Measurements from ENCODE around the gene NEK10.

Gene NEK10

GRCh38 chr3:27108322-27108721 is 260.9 kb downstream of the NEK10 start:
- DNase-seq (ENCODE audit: low read depth in 2 of 2): no peak

DNA sequence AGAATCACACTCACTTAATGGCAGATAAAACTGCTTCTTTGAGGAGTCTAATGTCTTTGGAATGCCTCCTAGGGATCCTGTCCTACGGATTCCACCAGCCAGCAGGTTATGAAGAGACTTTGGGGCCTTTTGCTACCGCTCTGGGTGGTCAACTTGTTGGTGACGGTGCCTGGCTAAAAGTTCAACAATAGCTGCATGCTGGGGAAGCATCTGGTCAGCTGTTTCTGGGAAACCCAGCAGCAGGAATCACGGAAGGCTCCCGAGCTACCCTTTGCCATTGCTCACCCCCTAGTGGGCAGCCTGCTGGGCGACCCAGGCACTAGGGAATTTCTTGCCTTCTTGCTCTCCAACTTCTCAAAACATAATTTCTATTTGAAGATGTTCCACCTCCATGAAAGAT is 263.3 kb downstream of the NEK10 start:
- no peak for DNase-seq (ENCODE audit: low read depth in 2 of 2)

- no peak for DNase-seq (ENCODE audit: low read depth in 2 of 2)
Observed at GRCh38 chr3:27097182-27097581, 272.0 kb downstream of the NEK10 start.

DNA sequence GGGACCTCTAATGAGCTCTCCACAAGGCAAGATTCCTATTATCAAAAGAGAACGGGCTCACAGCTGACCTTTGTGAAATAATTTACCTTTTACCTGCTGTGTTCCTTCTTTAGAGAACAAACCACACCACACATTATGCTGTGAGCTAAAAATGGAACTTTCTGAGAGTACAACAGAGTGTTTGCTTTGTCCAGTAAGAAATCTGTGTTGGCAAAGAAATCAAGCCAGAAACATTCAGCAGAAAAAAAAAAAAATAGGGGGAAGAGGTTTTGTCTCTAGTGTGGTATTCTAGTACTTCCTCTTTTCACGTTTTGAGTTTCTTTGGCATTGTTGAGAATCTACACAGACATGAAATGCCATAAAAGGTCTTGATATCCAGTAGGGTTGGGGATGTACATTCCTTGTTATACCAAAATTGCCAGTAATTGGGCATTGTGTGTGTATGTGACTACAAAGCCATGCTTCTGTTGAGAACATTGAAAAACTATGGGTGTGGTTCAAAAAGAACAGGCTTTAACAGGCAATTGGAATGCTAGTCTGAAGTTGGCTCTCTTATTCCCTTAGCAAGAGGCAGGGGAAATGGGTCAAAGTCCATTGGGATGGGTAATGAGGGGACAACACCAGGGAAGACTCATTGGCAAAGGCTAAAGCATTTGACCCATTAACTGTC is 273.5 kb downstream of the NEK10 start:
- DNase-seq (ENCODE audit: low read depth in 2 of 2): no peak

DNA sequence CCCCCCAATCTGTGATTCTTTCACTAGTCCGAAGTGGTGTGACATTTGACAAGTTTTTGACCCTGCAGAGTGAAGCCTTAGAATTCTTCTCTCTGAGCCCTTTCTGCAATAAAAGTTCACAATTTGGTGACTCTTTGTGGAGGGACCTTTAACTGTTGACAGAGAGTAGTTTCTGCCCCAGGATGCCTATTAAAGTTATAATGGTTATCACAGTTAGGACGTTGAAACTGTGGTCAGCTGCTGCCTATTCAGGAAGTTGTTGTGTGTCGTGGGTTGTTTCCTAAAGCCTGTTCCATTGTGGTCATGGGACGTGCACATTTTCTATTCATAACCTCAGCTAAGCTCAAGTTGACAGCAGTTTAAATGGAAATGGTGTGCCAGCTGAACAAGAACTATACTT is 274.5 kb downstream of the NEK10 start:
- DNase-seq (ENCODE audit: low read depth in 2 of 2): no peak

DNA sequence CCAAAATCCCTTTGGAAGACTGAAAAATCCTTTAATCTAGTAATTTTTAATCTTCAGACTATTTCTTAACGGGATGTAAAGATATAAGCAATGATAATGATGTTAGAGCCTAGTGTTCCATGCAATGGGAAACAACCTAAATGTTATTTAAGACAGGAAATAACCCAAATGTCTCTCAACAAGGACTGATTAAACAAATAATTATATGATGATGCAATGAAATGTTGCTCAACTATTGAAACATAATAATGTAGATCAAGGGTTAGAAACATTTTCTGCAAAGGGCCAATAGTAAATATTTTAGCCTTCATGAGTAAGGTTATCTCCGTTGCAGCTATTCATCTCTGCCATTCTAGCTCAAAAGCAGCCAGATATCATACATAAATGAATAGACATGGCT is 275.4 kb downstream of the NEK10 start:
- DNase-seq (ENCODE audit: low read depth in 2 of 2): no peak

DNA sequence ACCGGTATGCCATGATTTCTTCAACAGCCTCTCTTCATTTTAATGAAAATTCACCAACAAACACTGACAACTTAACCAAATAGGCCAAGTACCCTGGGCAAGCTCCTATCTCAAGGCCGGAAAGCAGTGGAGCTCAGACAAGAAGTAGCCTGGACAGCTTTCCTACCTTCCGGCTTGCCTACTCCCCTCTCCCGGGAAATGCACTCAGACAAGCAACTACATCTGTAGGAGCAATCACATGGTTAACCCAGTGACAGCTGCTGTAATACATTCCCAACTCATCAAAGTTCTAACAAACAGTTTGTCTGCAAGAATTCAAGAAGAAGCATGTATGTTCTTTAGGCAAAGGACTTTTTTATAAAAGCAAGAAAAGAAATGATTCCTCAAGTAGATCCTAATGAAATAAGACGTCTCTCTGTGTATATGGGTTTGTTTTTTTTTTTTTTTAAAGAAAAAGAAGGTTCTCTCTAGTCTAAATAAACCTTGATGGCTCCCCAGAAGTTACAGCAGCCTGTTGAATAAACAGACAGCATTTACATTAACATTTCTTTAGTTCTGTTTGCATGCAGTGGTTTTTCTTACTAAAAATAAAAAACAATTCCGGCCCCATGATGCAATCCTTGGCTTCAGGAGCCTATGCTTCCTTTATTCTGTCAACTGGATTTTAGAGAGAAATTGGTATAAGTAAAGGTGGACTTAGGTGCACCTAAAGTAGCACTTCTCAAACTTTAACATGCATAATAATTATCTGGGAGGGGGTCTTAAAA is 278.7 kb downstream of the NEK10 start:
- DNase-seq (ENCODE audit: low read depth in 2 of 2): no peak

GRCh38 chr3:27089645-27090044 is 279.5 kb downstream of the NEK10 start:
- DNase-seq (ENCODE audit: low read depth in 2 of 2): no peak

GRCh38 chr3:27089068-27089467 is 280.1 kb downstream of the NEK10 start:
- no peak for DNase-seq (ENCODE audit: low read depth in 2 of 2)

GRCh38 chr3:27085829-27086730 is 283.1 kb downstream of the NEK10 start:
- no peak for DNase-seq (ENCODE audit: low read depth in 2 of 2)

DNA sequence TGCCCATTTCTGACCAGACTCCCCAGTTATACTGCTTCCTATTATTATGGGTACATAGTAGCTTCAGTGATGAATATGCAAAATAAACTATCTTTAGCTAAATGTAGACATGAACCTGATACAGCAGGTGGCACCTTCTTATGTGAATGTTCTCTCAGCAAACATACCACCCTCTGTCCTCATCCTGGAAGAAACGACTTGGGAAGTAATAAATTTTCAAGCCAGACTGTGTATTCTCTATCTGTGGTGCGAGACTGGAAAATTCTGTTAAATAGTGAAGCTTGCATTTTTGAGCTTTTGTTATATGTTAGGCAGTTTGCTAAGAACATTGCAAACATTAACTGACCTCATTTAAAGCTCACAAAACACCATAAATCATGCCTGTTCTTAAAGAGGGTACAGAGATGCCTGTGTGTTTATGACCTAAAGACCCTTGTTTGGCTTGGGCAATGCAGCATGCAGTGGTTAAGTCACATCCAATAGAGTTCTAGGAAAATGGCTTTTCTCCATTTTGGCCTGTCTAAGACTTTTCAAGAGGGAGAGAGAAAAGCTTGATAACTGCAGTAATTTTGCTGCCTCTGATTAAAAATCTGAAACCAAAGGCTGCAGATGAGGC is 287.1 kb downstream of the NEK10 start:
- no peak for DNase-seq (ENCODE audit: low read depth in 2 of 2)

DNA sequence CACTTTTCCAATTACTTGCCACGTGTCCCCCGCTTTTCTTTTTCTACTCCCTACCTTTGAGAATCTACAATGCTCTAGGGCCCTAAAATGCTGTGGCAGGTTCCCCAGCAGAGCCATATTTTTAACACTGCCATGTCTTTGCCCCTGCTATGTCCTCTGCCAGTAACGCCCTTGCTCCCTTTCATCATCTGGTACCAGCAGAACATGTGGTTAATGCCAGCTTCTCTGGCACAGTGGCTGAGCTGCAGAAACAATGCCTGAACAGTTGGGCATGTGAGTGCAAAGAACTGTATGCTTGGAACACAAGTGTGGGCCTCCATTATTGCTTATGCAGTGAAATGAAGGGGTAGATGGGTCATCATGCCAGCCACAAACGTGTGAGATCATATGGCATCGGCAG is 287.6 kb downstream of the NEK10 start:
- DNase-seq (ENCODE audit: low read depth in 2 of 2): no peak

- no peak for DNase-seq (ENCODE audit: low read depth in 2 of 2)
Observed at GRCh38 chr3:27080258-27080525, 289.0 kb downstream of the NEK10 start.

- DNase-seq (ENCODE audit: low read depth in 2 of 2): no peak
Observed at GRCh38 chr3:27079427-27080257, 289.5 kb downstream of the NEK10 start.

DNA sequence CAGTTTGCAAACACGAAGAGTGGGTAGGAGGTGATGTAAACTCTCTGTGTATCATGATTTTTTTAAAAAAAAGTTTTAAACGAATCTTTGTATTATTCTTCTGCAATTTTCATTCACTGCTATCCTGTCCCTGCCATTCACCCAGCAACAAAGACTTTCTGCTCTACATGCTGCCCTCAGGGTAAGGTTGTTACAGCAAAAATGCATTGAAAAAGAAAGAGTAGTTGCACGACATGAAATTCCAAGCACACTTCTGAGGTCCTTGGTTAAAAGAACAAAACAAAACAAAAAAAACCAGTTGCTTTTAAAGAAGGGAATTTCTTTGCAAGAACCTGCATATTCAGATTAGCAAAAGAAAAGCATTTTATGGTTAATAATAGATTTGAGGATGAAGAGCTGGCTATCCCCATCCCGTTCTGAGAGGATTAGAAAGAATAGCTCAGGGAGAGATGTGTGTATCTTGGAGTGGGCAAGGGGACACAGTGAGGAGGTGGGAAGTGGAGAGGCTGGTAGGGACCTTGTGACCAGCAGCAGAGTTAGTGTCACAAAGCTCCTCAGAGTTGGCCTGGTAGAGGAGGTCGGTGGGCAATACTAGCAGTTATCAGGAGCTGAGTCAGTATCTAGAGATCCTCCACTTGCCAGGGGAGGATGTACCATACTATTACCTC is 290.8 kb downstream of the NEK10 start:
- no peak for DNase-seq (ENCODE audit: low read depth in 2 of 2)

- DNase-seq (ENCODE audit: low read depth in 2 of 2): no peak
Observed at GRCh38 chr3:27076815-27077630, 292.2 kb downstream of the NEK10 start.

DNA sequence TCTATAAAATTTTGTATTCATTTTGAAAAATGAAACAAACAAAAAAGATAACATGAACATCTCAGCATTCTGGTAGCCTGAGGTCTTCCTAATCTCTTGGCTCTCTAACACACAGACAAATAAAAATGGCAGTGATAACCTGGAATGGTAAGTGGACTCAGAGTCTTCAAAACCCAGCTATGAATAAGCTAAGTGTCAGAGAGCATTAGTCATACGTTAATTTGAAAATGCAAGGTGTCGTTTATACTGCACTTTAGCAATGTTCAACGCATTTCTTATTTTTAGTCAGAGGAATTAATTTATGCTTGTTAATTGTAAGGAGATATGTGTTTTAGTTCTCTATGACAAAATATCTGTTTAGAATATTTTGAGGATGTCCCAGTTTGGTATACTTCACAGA is 294.3 kb downstream of the NEK10 start:
- DNase-seq (ENCODE audit: low read depth in 2 of 2): no peak

- DNase-seq (ENCODE audit: low read depth in 2 of 2): no peak
Observed at GRCh38 chr3:27073912-27074311, 295.3 kb downstream of the NEK10 start.

DNA sequence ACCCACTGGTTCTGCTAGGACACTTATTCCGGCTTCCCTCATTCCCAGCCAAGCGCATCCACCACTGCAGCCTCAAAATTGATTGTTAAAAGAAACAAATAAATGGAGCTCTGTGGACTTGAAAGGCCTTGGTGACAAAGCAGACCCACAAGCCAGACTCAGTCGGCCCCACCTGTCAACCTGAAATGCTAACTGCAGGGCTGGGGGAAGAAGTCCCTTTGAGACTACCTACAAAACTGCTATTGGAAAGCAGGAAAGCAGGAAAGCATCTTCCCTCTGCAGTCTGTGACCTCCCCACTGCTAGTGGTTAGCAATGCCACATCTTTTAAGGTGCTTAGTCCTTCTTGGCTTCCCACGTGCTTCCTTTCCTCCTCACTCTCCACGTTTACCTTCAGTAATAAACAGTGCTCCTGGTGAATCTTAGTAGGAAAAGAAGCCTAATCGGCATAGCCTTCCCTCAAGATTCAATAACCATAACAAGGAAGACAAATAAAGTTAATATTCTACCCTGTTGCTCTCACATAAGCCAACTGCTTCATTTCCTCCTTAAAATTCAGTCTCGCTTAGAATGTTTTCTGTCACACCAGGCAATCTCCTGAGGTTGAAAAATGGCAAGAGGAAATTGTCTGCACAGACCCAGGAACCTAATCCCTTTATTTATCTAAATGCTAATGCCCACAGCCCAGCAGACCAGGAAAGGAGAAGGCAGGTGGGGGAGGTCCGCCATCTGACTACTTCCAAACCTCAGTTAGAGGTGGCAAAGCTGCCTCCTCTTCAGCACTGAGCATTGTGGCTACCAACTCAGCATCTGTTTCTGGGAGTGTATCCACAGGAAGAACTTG is 296.2 kb downstream of the NEK10 start:
- DNase-seq (ENCODE audit: low read depth in 2 of 2): no peak
